Activated CD8-positive, alpha-beta T cell treated with anti-CD3 and anti-CD28 coated beads for 36 hours (primary cell): ENCODE results near the gene TCF7L2. TPM values are rescaled to one million over a fixed set of nuclear protein-coding genes. Genes with fewer than 3 reads are reported as not detected.

Experiments used
- ATAC-seq: fragments of 200-7000 bp; cut with Tn5 transposase; one replicate; pipeline ENCODE4 v1.10.0; 2021; ENCODE audit warnings: mild to moderate bottlenecking, moderate library complexity
- CTCF ChIA-PET: fragments of 350-600 bp; sonication (Branson Sonifier 250); formaldehyde crosslinking; loops from one replicate; lab custom pipeline; 2021; ENCODE audit warnings: antibody characterized with exemption; lab: Charles Lee
- POLR2A ChIA-PET: fragments of 350-600 bp; sonication (Branson Sonifier 250); formaldehyde crosslinking; loops from one replicate; lab custom pipeline; 2021; ENCODE audit warnings: antibody characterized with exemption; lab: Charles Lee
- DNase-seq: peaks from one replicate; pipeline ENCODE4 v3.0.0-alpha.2; 2020
- H3K27ac Mint-ChIP-seq: one replicate; pipeline ENCODE4 v1.8.0; 2021; ENCODE audit warnings: mild to moderate bottlenecking, mixed read lengths
- H3K27me3 Mint-ChIP-seq: one replicate; pipeline ENCODE4 v1.8.0; 2021; ENCODE audit warnings: mixed read lengths
- H3K36me3 Mint-ChIP-seq: one replicate; pipeline ENCODE4 v1.8.0; 2021; ENCODE audit warnings: low read depth, mixed read lengths
- H3K4me1 Mint-ChIP-seq: one replicate; pipeline ENCODE4 v1.8.0; 2021; ENCODE audit warnings: low read depth, mixed read lengths
- H3K4me3 Mint-ChIP-seq: one replicate; pipeline ENCODE4 v1.8.0; 2021; ENCODE audit warnings: mild to moderate bottlenecking, moderate library complexity, mixed read lengths
- H3K9me3 Mint-ChIP-seq: one replicate; pipeline ENCODE4 v1.8.0; 2021; ENCODE audit warnings: mixed read lengths
- CTCF ChIP-seq: fragments of 200-600 bp; IDR thresholded peaks from one replicate; pipeline ENCODE4 v1.8.0; 2022; ENCODE audit warnings: antibody characterized with exemption, mild to moderate bottlenecking
- intact Hi-C: fragments of 100-400 bp; cut with micrococcal nuclease; formaldehyde crosslinking; loops from one replicate; pipeline ENCODE4 v1.10.0; 2022
- total RNA-seq, 2 experiments: library from RNA; stranded (reverse); gene quantifications; one replicate each; pipeline ENCODE4 v1.2.3, GENCODE V29; 2021

TCF7L2 gene
- total RNA-seq, 2 experiments from 2014 or later: 1.5 to 1.6 TPM

GRCh38 chr10:113171662-113172061 is 221.6 kb downstream of the TCF7L2 start:
- Mint-ChIP-seq H3K36me3 (no peaks in the 10 kb centered on the region), H3K4me3 (no peak overlapping the region), H3K27me3 (no peaks in the 10 kb centered on the region), H3K9me3 (no peaks in the 10 kb centered on the region), H3K27ac (no peak overlapping the region), H3K4me1 (peaks cover 8% of the 10 kb centered on the region)
- intact Hi-C loops: no loop called here
- TF ChIP-seq CTCF: no peak
- ChIA-PET CTCF (interaction anchor here (0.6 kb wide), 1 partner anchor 46 kb away, joined by 3 read pairs; no protein-coding TSS in a partner anchor), POLR2A (no interaction called here)
- ATAC-seq (no peak), DNase-seq (no peak)

- intact Hi-C loops: no loop called here
- no peak overlapping the region for H3K4me3 Mint-ChIP-seq
Observed at GRCh38 chr10:113175176-113175575, 225.1 kb downstream of the TCF7L2 start.

GRCh38 chr10:113175756-113176651 is 226.0 kb downstream of the TCF7L2 start:
- ATAC-seq (no peak), DNase-seq (no peak)
- intact Hi-C loops: no loop called here
- no peak for TF ChIP-seq CTCF
- Mint-ChIP-seq H3K27ac (no peak overlapping the region), H3K36me3 (no peaks in the 10 kb centered on the region), H3K4me1 (no peaks in the 10 kb centered on the region), H3K4me3 (no peak overlapping the region), H3K9me3 (no peaks in the 10 kb centered on the region), H3K27me3 (no peaks in the 10 kb centered on the region)
- POLR2A ChIA-PET: no interaction called here
- CTCF ChIA-PET: no interaction called here

More at GRCh38 chr10:113175176-113175575, 225.1 kb downstream of the TCF7L2 start:
- no peak for DNase-seq
- Mint-ChIP-seq H3K4me1 (peaks cover 3% of the 10 kb centered on the region), H3K27me3 (no peaks in the 10 kb centered on the region), H3K9me3 (no peaks in the 10 kb centered on the region), H3K36me3 (no peaks in the 10 kb centered on the region), H3K27ac (no peak overlapping the region)
- CTCF ChIA-PET: no interaction called here
- TF ChIP-seq CTCF: no peak
- POLR2A ChIA-PET: no interaction called here
- no peak for ATAC-seq

GRCh38 chr10:113176652-113177155 is 226.7 kb downstream of the TCF7L2 start:
- Mint-ChIP-seq H3K4me1 (no peaks in the 10 kb centered on the region), H3K4me3 (no peak overlapping the region), H3K27me3 (no peaks in the 10 kb centered on the region), H3K9me3 (no peaks in the 10 kb centered on the region), H3K27ac (no peak overlapping the region), H3K36me3 (no peaks in the 10 kb centered on the region)
- POLR2A ChIA-PET: no interaction called here
- DNase-seq (no peak), ATAC-seq (no peak)
- CTCF ChIA-PET: no interaction called here
- no peak for TF ChIP-seq CTCF
- intact Hi-C loops: no loop called here
